GM19372 (cell line): ENCODE results near the gene SLC40A1.
A peak's percentile ranks its signal among the peaks of the same experiment; 100 is the strongest.

ENCODE experiments used
- ATAC-seq: cut with Tn5 transposase; IDR thresholded peaks from one replicate; pipeline ENCODE4 v1.9.1; 2021; ENCODE audit warnings: mild to moderate bottlenecking, low read depth, moderate library complexity; ENCODE audit not compliant: unreplicated experiment

SLC40A1 gene, protein sequence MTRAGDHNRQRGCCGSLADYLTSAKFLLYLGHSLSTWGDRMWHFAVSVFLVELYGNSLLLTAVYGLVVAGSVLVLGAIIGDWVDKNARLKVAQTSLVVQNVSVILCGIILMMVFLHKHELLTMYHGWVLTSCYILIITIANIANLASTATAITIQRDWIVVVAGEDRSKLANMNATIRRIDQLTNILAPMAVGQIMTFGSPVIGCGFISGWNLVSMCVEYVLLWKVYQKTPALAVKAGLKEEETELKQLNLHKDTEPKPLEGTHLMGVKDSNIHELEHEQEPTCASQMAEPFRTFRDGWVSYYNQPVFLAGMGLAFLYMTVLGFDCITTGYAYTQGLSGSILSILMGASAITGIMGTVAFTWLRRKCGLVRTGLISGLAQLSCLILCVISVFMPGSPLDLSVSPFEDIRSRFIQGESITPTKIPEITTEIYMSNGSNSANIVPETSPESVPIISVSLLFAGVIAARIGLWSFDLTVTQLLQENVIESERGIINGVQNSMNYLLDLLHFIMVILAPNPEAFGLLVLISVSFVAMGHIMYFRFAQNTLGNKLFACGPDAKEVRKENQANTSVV

GRCh38 chr2:189580658-189581353 lies at the start of gene SLC40A1:
Gene SLC40A1, minus strand, starts transcription at chr2:189580786. Its CDS starts 326 bp downstream, at chr2:189580460.
- ATAC-seq = peak; percentile 60

DNA sequence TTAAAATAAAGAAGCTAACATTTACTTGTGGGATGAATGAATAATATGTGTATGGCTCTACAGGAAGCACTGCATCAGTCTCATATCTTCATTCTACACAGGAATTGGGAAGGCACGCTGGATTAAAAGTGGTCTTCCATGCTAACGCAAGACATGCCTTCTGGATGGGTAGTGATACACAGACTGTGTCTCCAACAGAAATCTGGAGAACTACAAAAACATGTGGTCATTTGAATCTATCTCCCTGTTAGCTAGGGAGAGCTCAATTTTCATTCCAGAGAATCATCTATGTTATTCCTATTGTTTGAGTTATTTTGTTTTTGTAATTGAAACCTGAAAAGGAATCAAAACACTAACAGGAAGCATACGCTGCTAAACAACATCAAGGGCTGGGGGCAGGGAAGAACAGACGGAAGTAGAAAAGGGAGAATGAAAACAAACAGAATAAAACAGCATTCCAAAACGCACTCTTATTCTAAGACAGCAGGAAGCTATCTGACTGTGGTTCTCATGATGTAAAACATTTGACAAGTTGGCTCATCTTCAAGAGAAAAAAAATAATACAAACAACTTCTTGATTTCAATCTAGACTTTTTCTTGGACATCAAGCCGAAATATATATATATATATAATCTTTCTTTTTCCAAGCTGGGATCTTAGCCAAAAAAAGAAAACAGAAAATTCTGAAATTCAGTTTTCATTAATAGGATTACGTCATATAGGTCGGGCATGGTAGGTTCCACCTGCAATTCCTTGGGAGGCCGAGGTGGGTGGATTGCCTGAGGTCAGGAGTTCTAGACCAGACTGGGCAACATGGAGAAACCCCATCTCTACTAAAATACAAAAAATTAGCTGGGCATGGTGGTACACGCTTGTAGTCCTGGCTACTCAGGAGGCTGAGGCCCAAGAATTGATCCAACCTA lies 49.2 kb upstream of the SLC40A1 start:
- ATAC-seq = no peak

DNA sequence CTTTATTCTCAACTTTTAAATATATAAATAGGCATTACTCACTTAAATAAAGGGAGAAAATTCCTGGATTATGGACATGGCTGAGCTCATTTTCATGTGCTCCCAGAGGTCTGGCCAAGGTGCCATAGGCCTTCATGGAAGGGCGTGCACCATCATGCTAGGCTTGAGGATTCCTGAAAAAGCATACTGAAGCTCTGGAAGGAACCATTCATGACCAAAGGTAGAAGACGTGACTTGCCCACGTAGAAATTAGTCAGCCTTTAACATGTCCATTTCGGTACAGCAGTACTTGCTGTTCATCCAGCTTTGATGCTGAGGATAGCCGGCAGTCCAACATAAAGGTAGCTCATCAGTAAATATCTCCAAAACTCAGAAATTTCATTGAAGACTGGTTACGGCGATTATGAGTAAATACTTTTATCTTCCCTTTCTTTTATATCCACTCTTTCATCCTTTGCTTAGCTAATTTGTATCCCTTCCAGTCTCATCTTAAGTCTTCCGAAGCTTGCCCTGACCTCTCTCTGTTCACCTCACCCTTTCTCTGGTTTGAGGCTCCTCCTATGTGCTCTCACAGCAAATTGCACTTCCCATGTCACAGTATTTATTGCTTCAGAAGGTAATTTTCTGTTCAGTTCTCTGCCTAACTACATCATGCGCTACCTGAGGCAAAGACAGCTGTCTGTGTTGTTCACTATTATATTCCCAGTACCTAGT lies 48.4 kb upstream of the SLC40A1 start:
- ATAC-seq = no peak

DNA sequence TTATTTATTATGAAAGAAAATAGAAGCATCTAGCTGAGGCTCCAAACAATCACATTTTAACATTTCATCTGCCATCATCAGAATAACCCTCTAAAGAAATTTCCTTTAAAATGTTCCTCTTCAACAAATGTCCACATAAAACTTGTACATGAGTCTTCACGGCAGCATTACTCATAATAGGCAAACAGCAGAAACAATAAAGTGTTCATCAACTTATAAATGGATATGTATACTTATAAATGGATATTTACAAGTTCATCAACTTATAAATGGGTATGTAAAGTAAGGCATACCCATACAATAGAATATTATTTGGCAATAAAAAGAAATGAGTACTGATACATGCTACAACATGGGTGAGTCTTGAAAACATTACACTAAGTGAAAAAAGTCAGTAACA lies 47.2 kb upstream of the SLC40A1 start:
- no peak for ATAC-seq

DNA sequence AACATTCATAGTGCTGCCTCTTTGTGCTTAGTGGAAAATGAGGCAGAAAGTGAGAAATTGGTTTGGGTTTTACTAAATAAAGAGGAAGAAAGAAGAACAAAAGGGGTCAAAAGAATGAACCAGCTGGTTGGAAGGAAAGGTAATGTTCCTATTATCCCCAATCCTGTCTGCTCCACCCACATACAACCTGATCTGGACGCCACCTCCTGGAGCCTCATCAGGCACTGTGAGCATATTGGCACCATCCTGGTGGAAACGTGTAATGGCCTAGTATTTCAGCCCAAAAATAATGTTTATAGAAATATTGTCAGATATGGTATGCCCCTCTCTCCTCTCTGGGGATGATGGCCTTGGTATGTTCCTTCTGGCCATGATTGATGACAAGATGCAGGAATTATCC lies 45.0 kb upstream of the SLC40A1 start:
- no peak for ATAC-seq

GRCh38 chr2:189624648-189625355 lies 44.2 kb upstream of the SLC40A1 start:
- no peak for ATAC-seq

DNA sequence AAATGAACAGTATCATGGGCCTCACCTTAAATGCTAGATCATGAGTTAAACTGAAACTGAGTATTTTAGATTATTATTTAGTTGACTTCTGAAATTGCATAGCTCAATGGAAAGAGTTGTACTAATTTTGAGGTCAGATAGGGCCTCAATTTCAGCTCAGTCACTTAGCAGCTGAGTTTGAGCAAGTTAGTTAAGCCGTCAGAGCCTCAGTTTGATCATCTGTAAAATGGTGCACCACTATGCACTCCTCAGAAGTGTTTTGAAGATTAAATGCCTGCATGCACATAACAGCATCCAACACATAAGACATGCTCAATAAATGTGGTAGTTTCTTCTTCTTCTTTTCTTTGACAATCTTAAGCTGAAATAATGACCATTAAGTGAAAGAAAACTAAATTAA lies 42.5 kb upstream of the SLC40A1 start:
- no peak for ATAC-seq

DNA sequence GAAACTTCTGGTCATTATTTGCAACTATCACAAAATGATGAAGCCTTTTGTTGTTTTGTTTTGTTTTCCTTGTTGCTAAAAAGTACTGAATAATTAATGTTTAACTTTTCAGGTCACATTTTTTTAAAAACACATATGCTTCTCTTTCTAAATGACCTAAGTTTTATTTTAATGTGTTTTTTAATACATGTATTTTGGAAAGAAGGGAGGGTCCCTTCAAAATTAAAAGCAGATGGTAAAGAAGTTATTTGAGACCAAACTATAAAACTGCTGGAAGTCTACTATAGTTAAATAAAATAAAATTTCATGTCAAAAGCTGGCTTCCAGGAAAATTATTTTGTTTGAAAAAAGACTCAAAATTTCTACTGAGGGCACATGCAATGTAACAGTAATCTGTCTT lies 41.2 kb upstream of the SLC40A1 start:
- no peak for ATAC-seq

GRCh38 chr2:189618197-189618596 lies 37.6 kb upstream of the SLC40A1 start:
- ATAC-seq = no peak

DNA sequence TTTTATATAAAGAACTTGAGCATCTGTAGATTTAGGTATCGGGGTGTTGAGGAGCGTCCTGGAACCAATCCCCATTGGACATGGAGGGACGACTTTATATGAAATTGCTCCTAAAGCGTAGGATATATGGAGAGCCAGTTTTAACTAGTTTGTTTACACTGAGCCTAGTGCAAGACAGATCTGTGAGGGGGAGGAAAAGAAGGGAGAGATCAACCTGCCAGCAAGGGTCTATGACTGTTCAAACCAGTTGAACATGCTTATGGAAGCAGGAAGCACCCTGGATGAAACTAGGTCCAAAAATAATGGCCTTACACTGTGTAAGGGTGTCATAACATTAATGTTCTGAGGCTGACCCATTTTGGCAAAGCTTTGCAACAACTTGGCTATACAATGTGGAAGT lies 34.0 kb upstream of the SLC40A1 start:
- no peak for ATAC-seq

- ATAC-seq = no peak
Observed at GRCh38 chr2:189613650-189614420, 33.2 kb upstream of the SLC40A1 start.

GRCh38 chr2:189613077-189613636 lies 32.6 kb upstream of the SLC40A1 start:
- no peak for ATAC-seq

GRCh38 chr2:189610700-189611099 lies 30.1 kb upstream of the SLC40A1 start:
- no peak for ATAC-seq

DNA sequence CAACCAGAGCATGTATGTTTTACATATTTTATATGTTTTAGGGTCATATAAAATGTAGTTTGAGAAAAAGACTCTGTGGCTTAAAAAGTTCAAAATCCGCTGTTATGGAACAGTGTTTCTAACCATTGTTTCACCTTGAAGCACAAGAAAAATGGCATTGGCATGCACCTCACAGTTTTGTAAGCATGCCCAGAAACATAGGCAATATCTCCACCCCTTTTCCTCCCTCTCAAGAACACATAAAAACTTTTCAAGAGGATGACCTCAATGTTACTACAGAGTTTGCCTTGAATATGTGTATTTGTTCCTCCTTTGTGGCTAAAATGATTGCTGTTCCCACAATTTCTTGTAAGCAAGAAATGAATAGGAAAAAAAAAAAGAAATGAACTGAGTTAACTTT lies 29.3 kb upstream of the SLC40A1 start:
- ATAC-seq = no peak

GRCh38 chr2:189609423-189609816 lies 28.8 kb upstream of the SLC40A1 start:
- no peak for ATAC-seq

- ATAC-seq = no peak
Observed at GRCh38 chr2:189608795-189609422, 28.3 kb upstream of the SLC40A1 start.

DNA sequence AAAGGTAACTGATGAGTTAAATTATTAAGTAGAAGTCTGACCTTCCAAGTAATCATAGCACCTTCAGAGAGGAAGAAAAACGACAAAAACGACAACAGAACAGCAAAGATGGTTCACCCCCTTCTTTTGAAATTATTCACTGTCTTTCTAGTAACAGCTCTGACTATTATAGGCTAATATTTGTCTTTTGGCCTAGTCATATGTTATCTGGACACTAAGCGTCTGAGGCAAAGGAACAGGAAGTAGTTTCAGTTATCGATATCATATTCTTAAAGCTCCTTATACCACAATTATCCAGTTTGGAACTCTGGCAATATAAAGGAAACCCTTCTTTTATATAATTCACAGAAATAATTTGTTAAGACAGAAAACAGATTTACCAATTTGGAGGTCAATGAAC lies 27.6 kb upstream of the SLC40A1 start:
- no peak for ATAC-seq

GRCh38 chr2:189602233-189602632 lies 21.6 kb upstream of the SLC40A1 start:
- no peak for ATAC-seq
